ENCODE results near the gene USF3.

USF3 gene

GRCh38 chr3:113731694-113732093 lies 35.3 kb upstream of the USF3 start:
- Histone ChIP-seq H3K36me3 (ENCODE audit: control insufficient read depth, insufficient read depth, low read length) (no peaks in the 10 kb centered on the region), H3K9me3 (ENCODE audit: control insufficient read depth, low read length) (no peaks in the 10 kb centered on the region), H3K79me2 (peaks cover 25% of the 10 kb centered on the region), H3K4me3 (ENCODE audit: low read depth, low read length) (no peak overlapping the region), H3K27ac (no peak overlapping the region), H3K4me2 (ENCODE audit: low read length) (no peak overlapping the region), H3K27me3 (ENCODE audit: control insufficient read depth, insufficient read depth, low read length) (no peaks in the 10 kb centered on the region), H3K9ac (no peak overlapping the region), H2AFZ (no peak overlapping the region), H3K4me1 (peaks cover 4% of the 10 kb centered on the region)
- no peak for TF ChIP-seq CTCF (IDR thresholded peaks at IDR 0.05)

GRCh38 chr3:113730550-113730949 lies 34.1 kb upstream of the USF3 start:
- Histone ChIP-seq H3K9ac (no peak overlapping the region), H3K9me3 (ENCODE audit: control insufficient read depth, low read length) (no peaks in the 10 kb centered on the region), H3K4me2 (ENCODE audit: low read length) (no peak overlapping the region), H3K4me1 (peaks cover 4% of the 10 kb centered on the region), H3K79me2 (peaks cover 22% of the 10 kb centered on the region), H2AFZ (no peak overlapping the region), H3K27me3 (ENCODE audit: control insufficient read depth, insufficient read depth, low read length) (no peaks in the 10 kb centered on the region), H3K27ac (no peak overlapping the region), H3K4me3 (ENCODE audit: low read depth, low read length) (no peak overlapping the region), H3K36me3 (ENCODE audit: control insufficient read depth, insufficient read depth, low read length) (no peaks in the 10 kb centered on the region)
- TF ChIP-seq CTCF (IDR thresholded peaks at IDR 0.05): no peak

- no peak for TF ChIP-seq CTCF (IDR thresholded peaks at IDR 0.05)
- Histone ChIP-seq H3K9ac (no peak overlapping the region), H3K4me1 (peaks cover 4% of the 10 kb centered on the region)
These were observed 32.2 kb upstream of the USF3 start for GRCh38 chr3:113728661-113729060.

GRCh38 chr3:113721636-113722035 lies 25.2 kb upstream of the USF3 start:
- H3K27ac ChIP-seq: no peak overlapping the region
- no peak overlapping the region for H3K4me3 ChIP-seq (ENCODE audit: low read depth, low read length)
- no peaks in the 10 kb centered on the region for H3K4me1 ChIP-seq
- no peak for TF ChIP-seq CTCF (IDR thresholded peaks at IDR 0.05)
- no peaks in the 10 kb centered on the region for H3K36me3 ChIP-seq (ENCODE audit: control insufficient read depth, insufficient read depth, low read length)
- no peak overlapping the region for H3K4me2 ChIP-seq (ENCODE audit: low read length)
- no peak overlapping the region for H2AFZ ChIP-seq
- H3K79me2 ChIP-seq: peaks cover 8% of the 10 kb centered on the region
- no peak overlapping the region for H3K9ac ChIP-seq
- no peaks in the 10 kb centered on the region for H3K27me3 ChIP-seq (ENCODE audit: control insufficient read depth, insufficient read depth, low read length)
- no peaks in the 10 kb centered on the region for H3K9me3 ChIP-seq (ENCODE audit: control insufficient read depth, low read length)

More at GRCh38 chr3:113728661-113729060, 32.2 kb upstream of the USF3 start:
- H3K79me2 ChIP-seq: peaks cover 25% of the 10 kb centered on the region
- H3K9me3 ChIP-seq (ENCODE audit: control insufficient read depth, low read length): no peaks in the 10 kb centered on the region
- no peak overlapping the region for H3K4me2 ChIP-seq (ENCODE audit: low read length)
- H3K27ac ChIP-seq: no peak overlapping the region
- H3K36me3 ChIP-seq (ENCODE audit: control insufficient read depth, insufficient read depth, low read length): no peaks in the 10 kb centered on the region
- H3K4me3 ChIP-seq (ENCODE audit: low read depth, low read length): no peak overlapping the region
- H3K27me3 ChIP-seq (ENCODE audit: control insufficient read depth, insufficient read depth, low read length): no peaks in the 10 kb centered on the region
- no peak overlapping the region for H2AFZ ChIP-seq

GRCh38 chr3:113719758-113720157 lies 23.3 kb upstream of the USF3 start:
- H2AFZ ChIP-seq: no peak overlapping the region
- TF ChIP-seq CTCF (IDR thresholded peaks at IDR 0.05): no peak
- no peak overlapping the region for H3K27ac ChIP-seq
- H3K4me1 ChIP-seq: no peaks in the 10 kb centered on the region
- no peaks in the 10 kb centered on the region for H3K36me3 ChIP-seq (ENCODE audit: control insufficient read depth, insufficient read depth, low read length)
- H3K9ac ChIP-seq: no peak overlapping the region
- H3K9me3 ChIP-seq (ENCODE audit: control insufficient read depth, low read length): no peaks in the 10 kb centered on the region
- H3K4me2 ChIP-seq (ENCODE audit: low read length): no peak overlapping the region
- H3K27me3 ChIP-seq (ENCODE audit: control insufficient read depth, insufficient read depth, low read length): no peaks in the 10 kb centered on the region
- H3K79me2 ChIP-seq: peaks cover 4% of the 10 kb centered on the region
- H3K4me3 ChIP-seq (ENCODE audit: low read depth, low read length): no peak overlapping the region
